Hindlimb muscle (tissue), 1 donor: ENCODE results near the gene MADCAM1. TPM values are rescaled to one million over a fixed set of nuclear protein-coding genes. Genes with fewer than 3 reads are reported as not detected.
A peak's percentile ranks its signal among the peaks of the same experiment; 100 is the strongest.
"Not testable (repeated sequence)": the region's sequence is repeated elsewhere in the genome, so short reads cannot be mapped to it uniquely, and the experiment has no call there.

ENCODE experiments used
- DNase-seq: peaks from one replicate; pipeline ENCODE4 v3.0.0-alpha.2; 2013
- polyA plus RNA-seq: library from polyadenylated mRNA; unstranded; fragments of 120-200 nt; gene quantifications from one replicate; pipeline ENCODE4 v1.2.1, GENCODE V29; 2013; ENCODE audit not compliant: insufficient read length

Gene MADCAM1
- polyA plus RNA-seq = 11.9 TPM

GRCh38 chr19:496112-496665, at the start of gene MADCAM1:
MADCAM1 (plus strand) TSS chr19:496486; CDS start chr19:496500, 14 bp downstream.
- no peak for DNase-seq

- no peak for DNase-seq
Measured at GRCh38 chr19:447064-447426, 49.2 kb upstream of the MADCAM1 start.

- peak; percentile 63 for DNase-seq
Measured at GRCh38 chr19:447816-448560, 48.3 kb upstream of the MADCAM1 start.

GRCh38 chr19:449916-450315, 46.4 kb upstream of the MADCAM1 start:
- no peak for DNase-seq

- DNase-seq = not testable (repeated sequence)
Measured at GRCh38 chr19:450912-451481, 45.3 kb upstream of the MADCAM1 start.

GRCh38 chr19:452829-453228, 43.5 kb upstream of the MADCAM1 start:
- no peak for DNase-seq

GRCh38 chr19:453606-454005, 42.7 kb upstream of the MADCAM1 start:
- DNase-seq = no peak

GRCh38 chr19:455031-455705, 41.1 kb upstream of the MADCAM1 start:
- DNase-seq = no peak

- DNase-seq = no peak
Measured at GRCh38 chr19:455851-456546, 40.3 kb upstream of the MADCAM1 start.

- no peak for DNase-seq
Measured at GRCh38 chr19:456547-457110, 39.7 kb upstream of the MADCAM1 start.

GRCh38 chr19:457636-458035, 38.6 kb upstream of the MADCAM1 start:
- no peak for DNase-seq

- no peak for DNase-seq
Measured at GRCh38 chr19:458091-459042, 37.9 kb upstream of the MADCAM1 start.

- peak; percentile 79 for DNase-seq
Measured at GRCh38 chr19:459724-460511, 36.4 kb upstream of the MADCAM1 start.

- DNase-seq = peak; percentile 80
Measured at GRCh38 chr19:460877-461720, 35.2 kb upstream of the MADCAM1 start, which contains the start of gene SHC2. SHC2 (minus strand) TSS chr19:461033; CDS start chr19:460996, 37 bp downstream.

GRCh38 chr19:461721-462551, 34.4 kb upstream of the MADCAM1 start:
- peak; percentile 38 for DNase-seq

GRCh38 chr19:463483-464207, 32.6 kb upstream of the MADCAM1 start:
- DNase-seq = no peak

- DNase-seq = no peak
Measured at GRCh38 chr19:464208-464545, 32.1 kb upstream of the MADCAM1 start.
